Cardiac fibroblast (primary cell): ENCODE measurements around the gene FOXK2.

ENCODE experiments used
- DNase-seq, 2 donors: peaks; one replicate each; pipeline versions ENCODE4 v3.0.0 to v3.0.0-alpha.2; 2010; ENCODE audit warnings: low read depth in 2 of 2
- H3K4me3 ChIP-seq, 2 donors: replicated peaks in 1 of 2; 1 replicate in 1 of 2; 2 replicates in 1 of 2; pipeline ENCODE4 v1.5.1; 2011; ENCODE audit warnings: low read depth in 2 of 2, low read length in 2 of 2, mild to moderate bottlenecking in 2 of 2, moderate library complexity in 1 of 2
- TF ChIP-seq, protein P1 (sequence below): IDR thresholded peaks from one replicate; pipeline ENCODE4 v1.5.1; 2011; ENCODE audit warnings: low read depth, mild to moderate bottlenecking, low read length, inconsistent platforms

Gene FOXK2

DNA sequence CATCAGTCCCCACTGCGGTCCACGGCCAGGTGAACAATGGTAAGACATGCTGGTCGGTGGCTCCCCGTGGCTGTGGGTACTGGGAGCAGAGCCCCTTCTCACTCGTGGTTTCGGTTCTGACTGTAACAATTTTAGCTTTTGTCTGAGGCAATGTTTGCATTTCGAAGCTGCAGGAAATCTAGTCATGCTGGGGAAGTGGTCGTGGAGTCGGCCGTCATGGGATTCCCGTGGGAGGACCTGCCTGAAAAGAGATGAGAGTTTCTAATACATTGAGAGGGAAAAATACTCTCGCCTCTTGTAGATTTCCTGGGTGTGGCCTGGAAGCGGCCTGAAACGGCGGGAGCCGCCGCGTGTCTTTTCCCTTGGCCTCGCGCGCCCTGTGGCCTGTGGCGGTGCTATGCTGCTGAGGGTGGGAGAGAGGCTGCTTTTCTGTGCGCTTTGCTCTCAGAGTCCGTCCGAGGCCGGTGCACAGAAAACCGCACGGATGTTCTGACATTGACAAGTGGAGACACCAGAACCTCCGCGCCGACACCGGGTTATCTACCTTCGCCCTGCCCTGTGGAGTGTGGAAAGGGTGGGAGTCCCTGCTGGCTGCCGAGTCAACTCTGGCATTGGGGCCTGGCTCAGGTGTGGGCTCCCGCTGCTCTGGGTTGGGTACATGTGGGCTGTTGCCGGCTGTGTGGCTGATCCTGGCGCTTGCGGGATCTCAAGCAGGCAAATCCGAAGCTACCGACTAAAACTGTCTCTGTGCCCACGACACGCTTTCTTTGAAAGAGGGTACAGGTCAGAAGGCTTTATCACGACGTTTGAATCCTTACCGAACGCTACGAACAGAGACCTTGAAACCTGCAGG, 67.9 kb downstream of the FOXK2 start:
- H3K4me3 ChIP-seq = no peak overlapping the region
- TF ChIP-seq, protein P1, sequence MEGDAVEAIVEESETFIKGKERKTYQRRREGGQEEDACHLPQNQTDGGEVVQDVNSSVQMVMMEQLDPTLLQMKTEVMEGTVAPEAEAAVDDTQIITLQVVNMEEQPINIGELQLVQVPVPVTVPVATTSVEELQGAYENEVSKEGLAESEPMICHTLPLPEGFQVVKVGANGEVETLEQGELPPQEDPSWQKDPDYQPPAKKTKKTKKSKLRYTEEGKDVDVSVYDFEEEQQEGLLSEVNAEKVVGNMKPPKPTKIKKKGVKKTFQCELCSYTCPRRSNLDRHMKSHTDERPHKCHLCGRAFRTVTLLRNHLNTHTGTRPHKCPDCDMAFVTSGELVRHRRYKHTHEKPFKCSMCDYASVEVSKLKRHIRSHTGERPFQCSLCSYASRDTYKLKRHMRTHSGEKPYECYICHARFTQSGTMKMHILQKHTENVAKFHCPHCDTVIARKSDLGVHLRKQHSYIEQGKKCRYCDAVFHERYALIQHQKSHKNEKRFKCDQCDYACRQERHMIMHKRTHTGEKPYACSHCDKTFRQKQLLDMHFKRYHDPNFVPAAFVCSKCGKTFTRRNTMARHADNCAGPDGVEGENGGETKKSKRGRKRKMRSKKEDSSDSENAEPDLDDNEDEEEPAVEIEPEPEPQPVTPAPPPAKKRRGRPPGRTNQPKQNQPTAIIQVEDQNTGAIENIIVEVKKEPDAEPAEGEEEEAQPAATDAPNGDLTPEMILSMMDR = no peak
- no peak for DNase-seq

DNA sequence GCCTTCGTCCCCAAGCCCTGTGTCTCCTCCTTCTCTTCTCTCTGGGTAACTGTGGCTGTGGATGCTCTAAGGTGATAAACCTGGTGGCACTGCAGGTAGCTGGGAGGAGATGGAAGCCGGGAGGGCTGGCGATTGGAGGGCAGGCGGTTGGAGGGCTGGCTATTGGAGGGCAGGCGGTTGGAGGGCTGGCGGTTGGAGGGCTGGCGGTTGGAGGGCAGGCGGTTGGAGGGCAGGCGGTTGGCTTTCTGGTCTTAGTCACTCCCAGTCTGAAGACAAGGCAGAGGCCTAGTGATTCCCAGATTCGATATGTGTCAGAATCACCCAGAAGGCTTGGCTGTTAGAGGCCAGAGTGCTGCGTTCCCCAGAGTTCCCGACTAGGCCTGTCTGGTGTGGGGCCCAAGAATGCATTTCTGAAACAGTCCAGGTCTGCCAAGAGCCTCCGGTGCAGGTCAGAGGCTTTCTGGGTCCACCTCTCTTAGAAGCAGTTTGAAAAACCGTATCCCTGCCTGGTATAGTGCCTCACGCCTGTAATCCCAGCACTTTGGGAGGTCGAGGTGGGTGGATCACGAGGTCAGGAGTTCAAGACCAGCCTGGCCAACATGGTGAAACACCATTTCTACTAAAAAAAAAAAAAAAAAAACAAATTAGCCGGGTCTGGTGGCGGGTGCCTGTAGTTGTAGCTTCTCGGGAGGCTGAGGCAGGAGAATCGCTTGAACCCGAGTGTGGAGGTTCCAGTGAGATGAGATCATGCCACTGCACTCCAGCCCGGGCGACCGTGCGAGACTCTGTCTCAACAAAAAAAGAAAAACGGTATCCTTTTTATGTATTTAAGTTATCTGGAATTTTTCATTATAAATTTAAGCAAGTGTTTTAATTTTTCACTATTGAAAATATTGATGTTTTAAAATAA, 69.0 kb downstream of the FOXK2 start:
- TF ChIP-seq, protein P1 = no peak
- H3K4me3 ChIP-seq = no peak overlapping the region
- no peak for DNase-seq

DNA sequence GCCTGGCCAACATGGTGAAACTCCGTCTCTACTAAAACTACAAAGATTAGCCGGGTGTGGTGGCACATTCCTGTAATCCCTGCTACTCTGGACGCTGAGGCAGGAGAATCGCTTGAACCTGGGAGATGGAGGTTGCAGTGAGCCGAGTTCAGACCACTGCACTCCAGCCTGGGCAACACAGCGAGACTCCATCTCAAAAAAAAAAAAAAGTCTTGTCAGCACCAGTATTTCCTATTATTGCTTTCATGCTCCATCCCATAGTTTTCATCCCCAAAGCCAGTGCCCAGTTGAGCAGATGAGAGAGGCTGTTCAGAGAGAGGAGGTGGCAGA, 70.3 kb downstream of the FOXK2 start:
- TF ChIP-seq, protein P1 = no peak
- DNase-seq = no peak
- H3K4me3 ChIP-seq = no peak overlapping the region

DNA sequence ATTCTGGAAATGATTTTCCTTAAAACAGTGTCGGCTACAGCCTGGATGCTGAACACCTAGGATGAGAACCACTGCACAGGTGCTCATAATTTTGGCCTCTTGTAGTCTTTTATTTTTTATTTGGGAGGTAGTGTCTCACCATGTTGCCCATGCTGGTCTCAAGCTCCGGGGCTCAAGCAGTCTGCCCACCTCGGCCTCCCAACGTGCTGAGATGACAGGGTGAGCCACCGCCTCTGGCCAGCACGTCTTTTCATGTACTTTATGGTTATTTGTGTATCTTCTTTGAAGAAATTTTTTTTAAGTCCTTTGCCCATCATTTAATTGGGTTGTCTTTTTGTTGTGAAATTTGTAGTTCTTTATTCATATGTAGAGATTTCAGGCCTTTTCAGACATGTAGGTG, 70.7 kb downstream of the FOXK2 start:
- no peak overlapping the region for H3K4me3 ChIP-seq
- TF ChIP-seq, protein P1 = no peak
- DNase-seq = no peak

DNA sequence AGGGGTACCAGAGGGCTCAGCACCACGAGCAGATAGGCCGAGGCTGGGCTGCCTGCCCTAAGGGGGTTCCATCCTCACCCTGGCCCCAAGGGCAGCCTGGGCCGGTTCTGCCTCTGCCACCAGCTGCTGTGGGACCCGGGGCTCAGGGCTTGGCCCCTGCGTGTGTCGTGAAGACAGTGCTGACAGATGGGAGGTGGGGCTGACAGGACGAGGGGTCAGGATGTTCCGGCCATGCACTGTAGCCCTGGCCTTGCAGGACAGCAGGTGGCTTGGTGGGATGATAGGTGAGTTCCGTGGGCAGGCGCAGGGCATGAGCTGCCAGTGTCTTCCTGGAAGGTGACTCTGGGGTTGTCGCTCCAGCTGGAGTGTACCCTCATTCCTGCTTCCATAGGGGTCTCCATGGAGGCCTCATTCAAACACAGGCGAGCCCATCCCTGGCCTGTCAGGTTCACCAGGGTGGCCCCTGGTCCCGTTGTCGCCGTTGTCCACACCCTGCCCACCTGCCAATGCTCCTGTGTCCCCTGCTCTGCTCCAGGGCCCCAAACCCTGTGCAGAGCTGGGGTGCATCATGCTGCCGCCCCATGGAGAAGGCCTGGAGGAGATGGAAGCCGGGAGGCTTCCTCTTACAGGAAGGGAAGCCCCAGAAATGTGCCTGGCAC, 71.5 kb downstream of the FOXK2 start:
- DNase-seq = no peak
- H3K4me3 ChIP-seq = no peak overlapping the region
- TF ChIP-seq, protein P1 = no peak

DNA sequence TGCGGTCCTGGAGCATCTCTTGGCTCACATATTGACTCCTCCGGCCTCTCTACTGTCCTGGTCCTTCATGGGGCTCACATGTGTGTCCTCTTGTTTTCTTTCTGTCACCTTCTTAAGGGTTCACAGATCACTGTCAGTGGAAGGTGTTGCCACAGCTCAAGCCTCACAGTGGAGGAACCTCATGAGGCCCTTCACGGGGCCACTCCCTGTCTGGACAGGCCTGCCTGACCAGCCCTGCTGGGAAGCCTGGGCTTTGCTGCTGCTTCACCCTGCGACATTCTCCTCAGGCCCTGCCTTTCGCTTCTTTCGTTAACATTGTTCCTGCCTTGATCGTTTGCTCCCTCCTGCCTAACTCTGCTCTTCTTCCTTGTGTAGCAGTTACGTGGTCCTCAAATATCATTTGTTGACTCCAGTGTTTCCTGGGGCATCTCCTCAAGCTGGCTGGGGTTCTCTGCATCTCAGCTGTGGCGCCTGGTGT, 72.8 kb downstream of the FOXK2 start:
- TF ChIP-seq, protein P1 = no peak
- DNase-seq = no peak
- no peak overlapping the region for H3K4me3 ChIP-seq
